H9 (cell line): ENCODE data around the gene TBC1D2. TPM values are rescaled to one million over a fixed set of nuclear protein-coding genes. Genes with fewer than 3 reads are reported as not detected.

ENCODE experiments used
- DNase-seq: peaks from one replicate; pipeline ENCODE4 v3.0.0-alpha.2; 2017
- H2AFZ ChIP-seq: one replicate; pipeline ENCODE4 v1.6.1; 2013; ENCODE audit warnings: mild to moderate bottlenecking, low read length, control low read depth, moderate library complexity
- H2AK5ac ChIP-seq: 2 replicates; pipeline ENCODE4 v1.6.1; 2013; ENCODE audit warnings: low read length, control low read depth, mixed read lengths; ENCODE audit not compliant: insufficient read length
- H2BK120ac ChIP-seq: one replicate; pipeline ENCODE4 v1.6.1; 2013; ENCODE audit warnings: low read depth, mild to moderate bottlenecking, low read length, control low read depth, inconsistent platforms; ENCODE audit not compliant: poor library complexity, severe bottlenecking
- H2BK12ac ChIP-seq: 2 replicates; pipeline ENCODE4 v1.6.1; 2013; ENCODE audit warnings: low read length, control low read depth, mixed read lengths, low read depth; ENCODE audit not compliant: insufficient read length
- H2BK15ac ChIP-seq: 2 replicates; pipeline ENCODE4 v1.6.1; 2013; ENCODE audit warnings: low read depth, low read length, control low read depth
- H2BK20ac ChIP-seq: one replicate; pipeline ENCODE4 v1.6.1; 2013; ENCODE audit warnings: low read depth, mild to moderate bottlenecking, low read length, control low read depth, inconsistent platforms; ENCODE audit not compliant: poor library complexity, severe bottlenecking
- H2BK5ac ChIP-seq: 2 replicates; pipeline ENCODE4 v1.6.1; 2013; ENCODE audit warnings: low read length, control low read depth, mixed read lengths; ENCODE audit not compliant: insufficient read length
- H3K14ac ChIP-seq: 2 replicates; pipeline ENCODE4 v1.6.1; 2013; ENCODE audit warnings: low read length, control low read depth; ENCODE audit not compliant: insufficient read depth
- H3K18ac ChIP-seq: 2 replicates; pipeline ENCODE4 v1.6.1; 2013; ENCODE audit warnings: low read depth, mild to moderate bottlenecking, mixed read lengths, low read length, control low read depth; ENCODE audit not compliant: insufficient read length
- H3K23ac ChIP-seq: 2 replicates; pipeline ENCODE4 v1.6.1; 2013; ENCODE audit warnings: low read length, control low read depth, mixed read lengths, low read depth; ENCODE audit not compliant: insufficient read length
- H3K23me2 ChIP-seq: 2 replicates; pipeline ENCODE4 v1.6.1; 2013; ENCODE audit warnings: low read depth, mild to moderate bottlenecking, mixed read lengths, low read length, control low read depth; ENCODE audit not compliant: insufficient read length, poor library complexity, severe bottlenecking
- H3K27ac ChIP-seq: 2 replicates; pipeline ENCODE4 v1.5.1; 2013; ENCODE audit warnings: low read length, control low read depth, mixed read lengths, low read depth; ENCODE audit not compliant: insufficient read length
- H3K27me3 ChIP-seq: 2 replicates; pipeline ENCODE4 v1.6.1; 2013; ENCODE audit warnings: low read length, control low read depth, inconsistent platforms; ENCODE audit not compliant: insufficient read depth
- H3K4ac ChIP-seq: 2 replicates; pipeline ENCODE4 v1.6.1; 2013; ENCODE audit warnings: low read depth, mild to moderate bottlenecking, control low read depth, inconsistent platforms, low read length, moderate library complexity
- H3K4me1 ChIP-seq: 2 replicates; pipeline ENCODE4 v1.6.1; 2013; ENCODE audit warnings: low read length, control low read depth, inconsistent platforms; ENCODE audit not compliant: insufficient read depth
- H3K4me2 ChIP-seq: 2 replicates; pipeline ENCODE4 v1.6.1; 2013; ENCODE audit warnings: low read length, control low read depth, mixed read lengths; ENCODE audit not compliant: insufficient read length, insufficient read depth
- H3K56ac ChIP-seq: 2 replicates; pipeline ENCODE4 v1.6.1; 2013; ENCODE audit warnings: low read depth, mild to moderate bottlenecking, mixed read lengths, low read length, control low read depth; ENCODE audit not compliant: insufficient read length
- H3K79me1 ChIP-seq: 2 replicates; pipeline ENCODE4 v1.6.1; 2013; ENCODE audit warnings: low read depth, mild to moderate bottlenecking, moderate library complexity, low read length, control low read depth, inconsistent platforms; ENCODE audit not compliant: insufficient read depth, poor library complexity, severe bottlenecking
- H3K79me2 ChIP-seq: 2 replicates; pipeline ENCODE4 v1.6.1; 2013; ENCODE audit warnings: low read length, control low read depth, inconsistent platforms; ENCODE audit not compliant: insufficient read depth
- H3K9ac ChIP-seq: 2 replicates; pipeline ENCODE4 v1.6.1; 2013; ENCODE audit warnings: low read length, control low read depth, mixed read lengths; ENCODE audit not compliant: insufficient read length; ENCODE audit errors: extremely low read depth
- H3K9me3 ChIP-seq: one replicate; pipeline ENCODE4 v1.6.1; 2013; ENCODE audit warnings: low read depth, low read length, inconsistent platforms; ENCODE audit not compliant: control insufficient read depth
- H3T11ph ChIP-seq: one replicate; pipeline ENCODE4 v1.6.1; 2013; ENCODE audit warnings: mild to moderate bottlenecking, low read length, control low read depth, inconsistent platforms
- H4K20me1 ChIP-seq: one replicate; pipeline ENCODE4 v1.6.1; 2013; ENCODE audit not compliant: control insufficient read depth, insufficient read length, insufficient read depth
- H4K5ac ChIP-seq: 2 replicates; pipeline ENCODE4 v1.6.1; 2013; ENCODE audit warnings: low read depth, mild to moderate bottlenecking, mixed read lengths, low read length, control low read depth; ENCODE audit not compliant: insufficient read length
- H4K8ac ChIP-seq: replicated peaks from 2 replicates; pipeline ENCODE4 v1.6.1; 2013; ENCODE audit warnings: low read length, control low read depth, mixed read lengths, low read depth; ENCODE audit not compliant: insufficient read length
- H4K91ac ChIP-seq: 2 replicates; pipeline ENCODE4 v1.6.1; 2013; ENCODE audit warnings: low read depth, mild to moderate bottlenecking, moderate library complexity, mixed read lengths, low read length, control low read depth; ENCODE audit not compliant: insufficient read length
- H3K27ac Mint-ChIP-seq, 3 experiments: 2 replicates in 2 of 3; 3 replicates in 1 of 3; pipeline ENCODE4 v1.8.0; 2020 to 2021; ENCODE audit warnings: mixed read lengths in 3 of 3, mild to moderate bottlenecking in 1 of 3, moderate library complexity in 1 of 3
- H3K27me3 Mint-ChIP-seq: 2 replicates; pipeline ENCODE4 v1.8.0; 2021; ENCODE audit warnings: low read depth, mild to moderate bottlenecking, moderate library complexity, mixed read lengths
- H3K36me3 Mint-ChIP-seq, 3 experiments: 2 replicates in 2 of 3; 3 replicates in 1 of 3; pipeline ENCODE4 v1.8.0; 2020 to 2021; ENCODE audit warnings: low read depth in 3 of 3, mixed read lengths in 3 of 3; ENCODE audit not compliant: insufficient read depth in 1 of 3
- H3K4me1 Mint-ChIP-seq, 2 experiments: 2 replicates each; pipeline ENCODE4 v1.8.0; 2020; ENCODE audit warnings: mixed read lengths in 2 of 2
- H3K4me3 Mint-ChIP-seq, 2 experiments: 2 replicates in 1 of 2; 3 replicates in 1 of 2; pipeline ENCODE4 v1.8.0; 2020 to 2021; ENCODE audit warnings: mild to moderate bottlenecking in 2 of 2, mixed read lengths in 2 of 2, moderate library complexity in 1 of 2
- H3K9me3 Mint-ChIP-seq, 2 experiments: 2 replicates in 1 of 2; 3 replicates in 1 of 2; pipeline ENCODE4 v1.8.0; 2020; ENCODE audit warnings: mild to moderate bottlenecking in 2 of 2, mixed read lengths in 2 of 2, moderate library complexity in 1 of 2
- CTCF ChIP-seq: fragments of 200-600 bp; sonication (generic); conservative IDR thresholded peaks from 3 replicates; pipeline ENCODE4 v1.8.0; 2021; ENCODE audit warnings: antibody characterized with exemption, mild to moderate bottlenecking
- WGBS: extraction: QIAGEN DNeasy Blood & Tissue Kit; methylation state at CpG from one replicate; pipeline ENCODE4 v1.1.7; 2013; ENCODE audit warnings: missing lambda C conversion rate, low lambda C conversion rate, mixed read lengths; ENCODE audit not compliant: insufficient read length; ENCODE audit errors: extremely low coverage; 5-methylcytosine and 5-hydroxymethylcytosine counted together
- total RNA-seq: library from RNA; stranded (reverse); gene quantifications from 2 replicates; pipeline ENCODE4 v1.2.1, GENCODE V29; 2021

The TBC1D2 gene
- total RNA-seq, 1 experiment from 2014 or later, result 2.9 TPM

GRCh38 chr9:98303633-98304125, 48.2 kb upstream of the TBC1D2 start:
- Histone ChIP-seq H2AK5ac (no peak overlapping the region), H4K91ac (no peak overlapping the region), H3K18ac (no peak overlapping the region), H4K8ac (no peak overlapping the region), H3K9ac (no peak overlapping the region), H3K4me2 (no peak overlapping the region), H2AFZ (no peak overlapping the region), H2BK15ac (no peak overlapping the region), H3K14ac (no peak overlapping the region), H3K9me3 (no peaks in the 10 kb centered on the region), H4K5ac (no peak overlapping the region), H3K23me2 (no peaks in the 10 kb centered on the region), H3K79me1 (no peaks in the 10 kb centered on the region), H3K23ac (no peak overlapping the region), H2BK5ac (no peak overlapping the region), H4K20me1 (no peaks in the 10 kb centered on the region), H3T11ph (no peak overlapping the region), H3K27me3 (no peaks in the 10 kb centered on the region), H2BK120ac (no peak overlapping the region), H3K27ac (no peak overlapping the region), H3K4me1 (no peaks in the 10 kb centered on the region), H3K4ac (no peak overlapping the region), H3K56ac (no peak overlapping the region), H3K79me2 (no peaks in the 10 kb centered on the region), H2BK12ac (no peak overlapping the region), H2BK20ac (no peak overlapping the region)
- peaks cover 3 to 10% of the 10 kb centered on the region in 2 experiments; a peak in 2 of 4 replicates for H3K4me1 Mint-ChIP-seq
- no peak for TF ChIP-seq CTCF
- peaks cover 2% of the 10 kb centered on the region for H3K27me3 Mint-ChIP-seq
- WGBS, result no CpG with 5 or more reads among the region's 8 CpGs
- no peak overlapping the region; a peak in 1 of 7 replicates for H3K27ac Mint-ChIP-seq
- H3K9me3 Mint-ChIP-seq, result no peaks in the 10 kb centered on the region
- H3K4me3 Mint-ChIP-seq, result no peak overlapping the region
- no peaks in the 10 kb centered on the region for H3K36me3 Mint-ChIP-seq
- DNase-seq, result no peak
